Right hindlimb (tissue), 1 donor: ENCODE data around the gene MTG1.

ENCODE experiments used
- DNase-seq: peaks from one replicate; pipeline ENCODE4 v3.0.0-alpha.2; 2018

The MTG1 gene, protein sequence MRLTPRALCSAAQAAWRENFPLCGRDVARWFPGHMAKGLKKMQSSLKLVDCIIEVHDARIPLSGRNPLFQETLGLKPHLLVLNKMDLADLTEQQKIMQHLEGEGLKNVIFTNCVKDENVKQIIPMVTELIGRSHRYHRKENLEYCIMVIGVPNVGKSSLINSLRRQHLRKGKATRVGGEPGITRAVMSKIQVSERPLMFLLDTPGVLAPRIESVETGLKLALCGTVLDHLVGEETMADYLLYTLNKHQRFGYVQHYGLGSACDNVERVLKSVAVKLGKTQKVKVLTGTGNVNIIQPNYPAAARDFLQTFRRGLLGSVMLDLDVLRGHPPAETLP

DNA sequence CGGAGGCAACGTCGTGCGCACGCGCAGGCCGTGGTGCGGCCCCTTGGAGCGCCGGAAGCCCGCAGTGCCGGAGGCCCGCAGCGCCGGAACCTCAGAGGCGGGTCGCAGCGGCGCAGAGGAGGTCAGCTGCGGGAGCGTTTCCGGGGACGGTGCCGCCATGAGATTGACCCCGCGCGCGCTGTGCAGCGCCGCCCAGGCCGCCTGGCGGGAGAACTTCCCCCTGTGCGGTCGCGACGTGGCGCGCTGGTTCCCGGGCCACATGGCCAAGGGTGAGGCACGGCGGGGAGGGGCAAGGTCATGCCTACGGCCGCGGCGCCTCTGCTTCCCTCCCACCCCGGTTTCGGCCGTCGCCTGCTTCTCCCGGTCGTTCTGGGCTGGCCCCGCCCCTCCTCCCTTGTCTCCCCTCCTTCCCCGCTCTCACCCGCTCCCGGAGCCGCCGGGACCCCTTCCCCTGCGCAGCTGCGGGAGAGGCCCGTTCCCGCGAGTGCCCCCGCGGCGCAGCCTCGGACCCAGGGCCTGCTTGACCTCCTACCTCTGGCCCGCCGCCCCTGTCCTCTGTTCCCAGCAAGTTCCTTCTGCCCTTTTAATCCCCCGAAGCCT lies at the start of gene MTG1:
TSS of gene MTG1 (plus strand) at position 94 of the 600 bp plus-strand sequence. CDS start at position 158, 64 bp downstream.
- DNase-seq = peak; percentile 97

DNA sequence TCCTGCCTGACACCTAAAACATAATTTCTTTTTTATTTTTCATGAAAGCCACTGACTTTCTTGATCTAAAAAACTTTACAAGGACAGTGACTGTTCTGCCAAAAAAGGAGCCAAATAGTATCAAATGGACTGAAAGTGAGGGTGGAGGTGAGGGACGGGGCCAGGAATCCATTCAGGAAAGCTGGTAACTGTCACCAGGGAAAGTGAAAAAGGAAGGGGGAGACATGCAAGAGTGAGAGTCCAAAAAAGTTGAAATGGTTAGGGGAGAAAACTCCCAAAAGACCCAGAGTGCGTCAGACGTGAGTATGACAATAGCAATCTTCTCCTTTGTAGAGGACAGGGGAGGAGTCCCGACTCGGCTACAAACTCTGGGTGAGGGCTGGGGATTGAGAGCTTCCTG lies 49.7 kb upstream of the MTG1 start:
- no peak for DNase-seq

DNA sequence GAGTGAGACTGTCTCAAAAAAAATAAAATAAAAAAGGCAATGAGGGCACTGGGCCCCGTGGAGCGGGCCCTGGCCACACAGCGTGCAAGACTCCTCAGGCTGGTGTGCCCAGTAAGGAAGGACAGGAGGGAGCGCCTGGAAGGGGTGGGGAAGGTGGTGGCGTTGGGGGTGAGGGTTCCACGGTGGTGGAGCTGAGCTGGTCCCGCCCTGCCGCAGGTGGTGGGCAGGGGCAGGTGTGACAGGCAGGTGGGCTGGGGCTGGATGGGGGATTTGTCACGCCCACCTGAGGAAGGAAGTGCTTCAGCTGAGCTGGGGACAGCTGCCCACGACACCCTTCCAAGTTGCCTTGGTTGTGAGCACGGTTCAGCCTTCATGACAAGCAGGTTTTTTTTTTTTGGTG lies 47.5 kb upstream of the MTG1 start:
- DNase-seq = no peak

DNA sequence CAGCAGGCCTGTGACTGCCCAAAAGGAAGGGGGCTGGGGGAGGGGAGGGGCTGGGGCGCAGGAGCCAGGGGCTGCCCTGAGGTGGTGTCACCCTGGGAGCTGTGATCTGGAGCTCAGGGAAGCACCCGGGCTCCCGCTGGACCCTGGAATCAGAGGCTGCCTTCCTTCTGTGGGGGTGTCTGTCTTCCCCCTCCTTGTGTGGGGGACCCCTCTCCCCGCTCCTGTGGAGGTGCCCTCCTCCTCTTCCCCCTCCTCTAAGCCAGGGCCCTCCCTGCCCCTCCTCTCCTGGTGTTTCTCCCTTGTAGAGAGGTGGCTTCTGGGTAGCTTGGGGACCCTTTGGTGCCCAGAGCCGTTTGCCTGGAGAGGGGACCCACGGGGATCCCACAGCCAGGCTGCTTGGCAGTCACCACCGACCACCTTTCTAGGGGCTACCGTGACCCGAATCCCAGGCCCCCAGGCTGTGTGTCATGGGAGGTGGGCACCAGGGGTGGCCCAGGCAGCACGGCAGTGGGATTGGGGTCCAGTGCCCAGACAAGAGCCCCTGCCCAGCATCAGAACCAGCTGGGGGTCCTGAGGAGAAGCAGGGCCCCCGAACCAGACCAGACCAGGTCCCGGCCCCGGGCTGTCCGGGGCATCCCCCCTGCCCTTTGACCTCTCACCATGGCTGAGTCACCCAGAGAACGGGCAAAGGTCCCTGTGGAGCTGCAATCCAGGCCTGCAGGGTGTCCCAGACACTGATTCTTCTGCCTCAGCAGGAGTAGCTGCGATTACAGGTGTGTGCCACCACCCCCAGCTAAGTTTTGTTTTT lies 46.0 kb upstream of the MTG1 start:
- DNase-seq = no peak

DNA sequence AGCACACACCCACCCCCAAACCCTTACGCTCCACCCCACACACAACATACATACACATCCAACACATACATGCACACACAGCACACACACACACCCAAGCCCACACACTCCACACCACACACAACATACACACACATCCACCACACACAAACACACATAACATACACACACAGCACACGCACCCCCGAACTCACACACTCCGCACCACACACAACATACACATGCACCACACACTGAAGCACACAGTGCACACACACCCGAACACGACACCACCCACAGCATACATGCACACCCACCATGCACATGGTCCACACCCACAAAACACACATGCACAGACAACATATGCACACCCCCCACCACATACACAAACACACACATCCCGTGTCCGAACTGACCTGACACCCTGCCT lies 44.8 kb upstream of the MTG1 start:
- no peak for DNase-seq

DNA sequence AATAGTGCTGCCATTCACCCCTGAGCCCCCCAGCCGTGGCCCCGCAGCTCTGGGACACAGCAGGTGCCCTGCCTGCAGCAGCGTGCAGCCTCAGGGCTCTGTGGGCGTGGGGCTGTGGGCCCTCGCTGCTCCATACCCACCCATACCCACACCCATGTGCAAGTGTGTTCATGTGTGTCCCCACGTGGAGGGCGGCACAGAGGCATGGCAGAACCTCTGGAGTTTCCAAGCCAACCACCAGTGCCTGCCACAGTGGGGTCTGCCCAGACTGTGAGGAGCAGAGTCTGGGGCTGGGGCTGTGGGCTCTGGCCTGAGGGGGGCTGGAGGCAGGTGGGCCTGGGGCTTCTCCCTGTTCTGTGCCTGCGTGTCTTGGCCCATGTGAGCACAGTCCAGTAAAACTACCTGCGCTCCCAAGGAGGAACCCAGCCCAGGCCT lies 44.4 kb upstream of the MTG1 start:
- DNase-seq = no peak

DNA sequence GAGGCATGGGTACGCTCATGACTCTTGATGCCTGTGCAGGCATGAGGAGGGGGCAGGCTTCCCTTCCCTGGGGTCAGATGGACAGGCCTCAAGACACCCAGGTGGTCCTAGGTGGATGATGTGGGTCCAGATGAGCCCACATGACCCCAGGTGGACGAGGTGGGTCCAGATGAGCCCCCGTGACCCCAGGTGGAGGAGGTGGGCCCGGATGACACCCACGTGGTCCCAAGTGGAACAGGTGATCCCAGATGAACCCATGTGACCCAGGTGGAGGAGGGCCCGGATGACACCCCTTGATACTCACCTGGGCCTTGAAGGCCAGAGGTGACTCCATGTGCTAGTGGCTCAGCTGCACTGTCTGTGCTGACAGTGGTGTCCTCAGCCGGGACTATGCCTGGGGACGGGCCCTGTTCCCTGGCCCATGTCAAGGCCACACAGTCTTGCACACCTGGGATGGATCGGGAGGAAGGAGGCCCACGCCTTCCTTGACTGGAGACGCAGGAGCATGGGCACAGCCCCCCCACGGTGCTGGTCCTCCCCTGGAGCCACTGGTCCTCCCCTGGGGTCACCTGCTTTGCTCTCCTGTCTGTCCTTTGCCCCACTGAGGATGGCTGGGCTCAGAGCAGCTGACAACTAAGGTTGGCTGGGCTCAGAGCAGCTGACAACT lies 43.5 kb upstream of the MTG1 start:
- no peak for DNase-seq

DNA sequence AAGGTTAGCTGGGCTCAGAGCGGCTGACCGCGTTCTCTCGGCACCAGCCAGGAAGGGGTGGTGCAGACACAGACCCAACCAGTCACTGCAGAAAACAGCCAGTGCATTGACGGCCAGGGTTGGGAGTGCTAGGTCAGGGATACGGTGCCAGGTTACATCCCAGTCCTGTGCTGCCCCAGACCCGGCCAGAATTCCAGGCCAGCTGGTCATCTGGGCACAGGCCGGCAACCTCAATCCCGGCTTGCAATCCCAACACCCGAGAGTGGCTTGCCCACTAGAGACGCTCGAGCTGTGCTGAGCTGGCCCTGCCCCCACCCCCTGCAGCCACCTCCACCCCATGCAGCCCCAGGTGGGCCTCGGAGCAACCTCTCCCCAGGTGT lies 43.0 kb upstream of the MTG1 start:
- no peak for DNase-seq

DNA sequence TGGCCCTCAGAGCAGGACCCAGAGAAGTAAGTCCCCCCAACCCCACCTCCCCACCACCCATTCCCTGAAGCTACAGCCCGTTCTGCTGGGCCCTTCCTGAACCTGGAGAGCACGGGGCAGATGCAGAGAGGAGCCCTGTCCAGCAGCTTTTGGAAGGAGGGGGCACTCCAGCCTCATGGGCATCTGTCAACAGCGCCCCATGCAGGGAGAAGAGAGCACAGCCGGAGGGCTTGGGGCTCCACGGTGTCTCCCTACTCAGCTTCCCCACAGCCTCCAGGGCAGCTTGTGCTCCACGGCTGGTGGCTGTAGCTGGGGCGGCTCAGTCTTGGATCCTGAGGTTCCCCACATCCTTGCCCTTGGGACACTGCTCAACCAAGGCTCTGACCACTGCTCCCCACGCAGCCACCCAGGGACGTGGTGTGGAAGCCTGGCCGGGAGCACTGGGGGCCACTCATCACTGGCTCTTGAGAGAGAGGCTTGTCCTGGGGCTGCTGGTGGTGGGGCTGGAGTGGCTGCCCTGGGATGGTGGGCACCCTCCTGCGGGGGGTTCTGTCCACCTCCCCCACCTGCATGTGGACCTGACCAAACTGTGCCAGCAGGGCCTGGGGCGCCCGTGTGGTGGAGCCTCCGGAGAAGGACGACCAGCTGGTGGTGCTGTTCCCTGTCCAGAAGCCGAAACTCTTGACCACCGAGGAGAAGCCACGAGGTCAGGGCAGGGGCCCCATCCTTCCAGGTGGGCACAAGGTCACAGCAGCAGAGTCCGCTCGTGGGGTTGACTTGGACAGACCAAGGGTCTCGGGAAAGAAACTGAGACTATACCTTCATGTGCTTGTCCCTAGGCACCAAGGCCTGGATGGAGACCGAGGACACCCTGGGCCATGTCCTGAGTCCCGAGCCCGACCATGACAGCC lies 42.3 kb upstream of the MTG1 start:
- DNase-seq = no peak

DNA sequence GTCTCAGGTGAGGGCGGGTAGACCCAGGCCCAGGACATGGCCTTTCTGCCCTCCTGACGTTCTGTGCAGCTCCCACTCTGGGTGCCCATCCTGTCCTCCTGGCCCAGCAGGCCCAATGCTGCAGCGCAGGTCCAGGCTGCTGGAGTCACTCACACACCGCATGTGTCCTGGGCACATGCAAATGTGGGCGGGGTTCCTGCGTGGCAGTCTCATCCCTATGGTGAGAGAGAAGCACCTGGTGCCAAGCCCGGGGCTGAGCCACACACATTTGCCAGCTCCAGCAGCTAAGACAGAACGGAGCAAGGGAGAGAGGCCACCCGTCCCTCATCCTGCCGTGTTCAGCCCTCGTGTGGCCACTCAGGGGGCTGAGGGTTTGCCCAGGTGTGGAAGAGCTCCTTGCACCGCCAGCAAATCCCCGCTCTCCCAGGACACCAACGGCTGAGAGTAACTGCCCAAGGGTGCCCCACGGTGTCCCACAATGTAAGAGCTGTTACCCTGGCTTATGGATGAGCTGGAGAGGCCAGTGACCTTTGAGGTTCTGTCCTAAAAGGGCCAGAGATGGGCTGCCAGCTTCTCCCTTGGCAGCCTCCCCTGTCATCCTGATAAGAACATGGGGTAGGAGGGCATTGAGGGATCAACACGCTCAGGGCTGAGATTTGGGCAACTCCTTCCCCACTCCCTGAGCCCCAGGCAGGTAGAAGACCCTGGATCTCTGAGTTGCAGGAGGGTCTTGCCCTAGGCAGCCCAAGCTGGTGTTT lies 40.6 kb upstream of the MTG1 start:
- no peak for DNase-seq

DNA sequence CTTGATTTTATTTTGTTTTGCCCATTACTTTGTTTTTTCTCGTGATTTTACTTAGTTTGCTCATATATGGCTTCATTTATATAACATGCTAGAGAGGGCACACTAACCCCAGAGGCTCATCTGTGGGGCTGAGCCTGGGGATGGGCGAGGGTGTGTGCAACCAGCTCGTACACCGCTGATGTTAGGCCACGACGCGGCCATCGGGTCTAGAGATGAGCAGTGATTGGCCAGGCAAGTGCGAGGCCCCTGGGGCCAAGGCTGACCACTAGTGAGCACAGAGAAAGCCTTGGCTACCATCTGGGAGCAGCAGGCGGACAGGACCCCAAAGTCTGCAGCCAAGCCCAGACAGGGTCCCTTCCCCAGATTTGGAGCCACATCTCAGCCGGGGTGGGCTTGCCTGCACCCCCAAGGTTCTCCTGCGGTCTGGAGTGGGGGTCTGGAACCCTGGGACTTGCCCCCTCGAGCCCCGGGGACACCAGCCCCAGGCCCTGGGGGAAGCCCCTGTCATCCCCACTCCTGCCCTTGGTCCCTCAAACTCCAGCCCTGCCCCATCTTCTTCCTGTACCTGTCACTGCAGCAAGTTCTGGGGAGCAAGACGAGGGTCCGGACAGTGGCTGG lies 39.9 kb upstream of the MTG1 start:
- DNase-seq = no peak

DNA sequence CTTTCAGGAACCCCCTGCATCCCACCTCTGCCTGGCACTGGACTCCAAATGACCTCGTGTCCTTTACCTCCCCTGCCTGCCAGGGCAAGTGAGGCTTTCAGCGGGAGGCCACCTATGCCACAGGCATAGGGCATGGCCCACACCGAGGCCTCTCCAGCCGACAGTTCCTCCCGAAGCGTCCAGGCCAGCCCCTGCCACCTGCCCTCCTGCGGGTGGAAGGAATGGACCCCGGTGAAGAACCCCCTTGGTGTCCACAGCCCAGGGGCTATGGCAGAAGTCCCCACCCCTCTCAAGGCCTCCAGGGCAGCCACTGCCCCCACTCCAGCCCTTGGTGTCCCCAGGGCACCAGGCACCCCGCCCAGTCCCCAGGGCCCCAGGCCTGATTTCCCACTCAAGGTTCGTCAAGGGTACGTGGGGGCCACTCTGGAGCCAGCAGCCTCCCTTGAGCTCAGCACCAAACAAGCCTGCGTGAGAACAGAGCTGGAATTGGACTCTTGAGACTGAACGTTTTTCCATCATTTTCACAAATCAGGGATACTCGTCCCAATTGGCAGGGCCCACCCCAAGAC lies 39.2 kb upstream of the MTG1 start:
- DNase-seq = no peak

DNA sequence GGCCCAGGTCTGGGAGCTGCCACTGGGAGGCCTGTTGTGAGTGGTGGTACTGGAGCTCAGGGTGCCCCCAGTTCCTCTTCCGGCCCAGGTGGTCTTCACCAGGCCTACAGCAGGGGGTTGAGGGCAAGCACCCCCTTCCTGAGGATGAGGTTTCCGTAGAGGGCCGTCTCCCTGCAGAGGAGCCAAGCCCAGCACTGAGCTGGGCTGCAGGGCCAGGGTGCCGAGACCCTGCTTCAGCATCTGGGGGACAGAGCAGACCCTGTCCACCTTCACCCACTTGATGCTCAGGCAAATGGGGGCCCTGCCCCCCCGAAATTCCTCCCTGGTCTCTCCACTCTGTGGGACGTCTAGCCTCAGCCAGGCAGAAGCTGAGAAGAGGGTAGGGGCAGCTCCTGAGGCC lies 38.7 kb upstream of the MTG1 start:
- DNase-seq = no peak

DNA sequence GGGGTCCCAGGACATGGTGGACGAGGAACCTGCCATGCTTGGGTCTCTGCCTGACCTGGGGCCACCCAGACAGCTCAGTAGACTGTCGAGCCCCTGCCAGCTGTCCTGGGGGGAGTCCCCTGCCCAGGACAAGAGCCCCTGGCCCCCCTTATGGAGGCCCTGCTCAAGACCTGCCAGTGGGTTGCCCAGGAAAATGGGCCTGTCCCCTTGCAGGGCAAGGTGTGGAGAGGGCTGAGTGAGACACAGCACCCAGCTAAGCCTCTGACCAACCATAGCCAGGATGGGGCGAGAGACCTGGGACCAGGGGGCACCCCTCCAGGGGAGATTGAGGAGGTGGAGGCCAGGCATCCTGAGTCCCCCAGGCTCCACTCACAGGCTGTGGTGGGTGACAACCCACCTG lies 38.0 kb upstream of the MTG1 start:
- no peak for DNase-seq

DNA sequence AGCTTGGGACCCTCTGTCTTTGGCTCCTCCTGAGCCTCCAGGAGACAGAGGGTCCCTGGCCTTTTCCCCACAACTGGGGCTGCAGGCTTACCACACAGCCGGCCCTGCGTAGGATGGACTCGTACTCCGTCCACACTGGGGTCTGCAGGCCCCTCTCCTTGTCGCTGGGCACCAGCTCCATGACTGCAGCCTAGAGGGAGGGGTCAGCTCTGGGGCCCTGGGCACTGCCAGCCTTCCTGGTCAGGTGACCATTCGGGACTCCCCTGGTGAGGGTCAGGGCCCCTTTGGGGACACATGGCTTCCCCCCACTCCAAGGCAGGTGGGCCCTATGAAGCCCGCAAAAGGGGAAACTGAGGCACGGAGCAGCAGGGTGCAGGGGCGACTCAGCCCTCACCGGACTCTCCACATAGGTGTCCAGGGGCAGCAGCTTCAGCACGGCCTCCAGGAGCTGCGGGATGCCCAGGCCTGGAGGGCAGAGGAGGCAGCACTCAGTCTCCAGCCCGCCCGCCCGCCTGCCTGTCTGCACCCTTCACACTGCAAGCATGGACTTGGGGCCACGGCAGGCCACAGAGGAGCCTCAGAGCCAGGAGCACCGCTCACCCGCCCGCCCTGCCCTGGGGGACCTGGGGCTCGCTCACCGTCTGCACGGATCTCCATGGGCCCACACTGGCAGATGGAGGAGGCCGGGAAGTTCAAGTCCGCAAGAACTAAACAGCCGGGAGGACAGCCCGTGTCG lies 37.2 kb upstream of the MTG1 start:
- no peak for DNase-seq

DNA sequence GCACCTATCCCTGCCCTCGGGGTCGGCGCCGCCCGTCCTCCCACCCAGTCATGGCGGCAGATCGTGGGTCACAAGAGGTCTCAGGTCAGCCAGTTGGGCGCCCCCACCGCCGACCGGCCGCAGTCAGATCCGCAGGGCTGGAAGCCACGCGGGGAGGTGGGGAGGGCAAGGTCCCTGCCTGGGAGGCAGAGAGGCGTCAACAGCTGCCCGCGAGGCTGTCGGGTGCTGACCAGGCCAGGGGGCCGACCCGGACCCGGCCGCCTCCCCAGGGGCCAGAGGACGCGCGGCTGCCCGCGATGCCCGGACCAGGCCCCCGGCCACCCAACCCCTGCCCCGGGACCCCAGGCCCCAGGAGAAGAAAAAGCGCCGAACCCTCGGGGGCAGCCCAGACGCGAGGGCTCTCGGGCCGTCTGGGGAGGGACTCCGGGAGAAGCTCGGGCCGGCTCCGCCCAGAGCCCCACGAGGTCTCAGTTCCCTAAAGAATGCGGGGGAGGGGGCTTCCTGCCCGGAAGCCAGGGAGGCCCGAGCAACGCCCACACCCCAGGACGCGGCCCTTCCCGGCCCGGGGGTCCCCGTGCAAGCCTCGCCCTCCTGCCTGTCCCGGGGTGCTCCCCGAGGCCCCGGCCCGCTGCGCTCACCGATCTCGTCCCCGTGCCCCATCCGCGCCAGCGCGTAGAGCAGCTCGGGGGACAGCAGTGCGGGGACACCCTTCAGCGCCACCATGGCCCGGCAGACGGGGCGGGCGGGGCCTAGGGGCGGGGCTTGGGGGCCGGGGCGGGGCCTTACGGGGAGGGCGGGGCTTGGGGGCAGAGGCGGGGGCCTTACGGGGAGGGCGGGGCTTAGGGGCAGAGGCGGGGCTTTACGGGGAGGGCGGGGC lies 36.4 kb upstream of the MTG1 start, which contains the start of gene FUOM:
TSS of gene FUOM (minus strand) at position 735 of the 877 bp plus-strand sequence. CDS start at position 723, 12 bp downstream.
- peak; percentile 62 for DNase-seq

DNA sequence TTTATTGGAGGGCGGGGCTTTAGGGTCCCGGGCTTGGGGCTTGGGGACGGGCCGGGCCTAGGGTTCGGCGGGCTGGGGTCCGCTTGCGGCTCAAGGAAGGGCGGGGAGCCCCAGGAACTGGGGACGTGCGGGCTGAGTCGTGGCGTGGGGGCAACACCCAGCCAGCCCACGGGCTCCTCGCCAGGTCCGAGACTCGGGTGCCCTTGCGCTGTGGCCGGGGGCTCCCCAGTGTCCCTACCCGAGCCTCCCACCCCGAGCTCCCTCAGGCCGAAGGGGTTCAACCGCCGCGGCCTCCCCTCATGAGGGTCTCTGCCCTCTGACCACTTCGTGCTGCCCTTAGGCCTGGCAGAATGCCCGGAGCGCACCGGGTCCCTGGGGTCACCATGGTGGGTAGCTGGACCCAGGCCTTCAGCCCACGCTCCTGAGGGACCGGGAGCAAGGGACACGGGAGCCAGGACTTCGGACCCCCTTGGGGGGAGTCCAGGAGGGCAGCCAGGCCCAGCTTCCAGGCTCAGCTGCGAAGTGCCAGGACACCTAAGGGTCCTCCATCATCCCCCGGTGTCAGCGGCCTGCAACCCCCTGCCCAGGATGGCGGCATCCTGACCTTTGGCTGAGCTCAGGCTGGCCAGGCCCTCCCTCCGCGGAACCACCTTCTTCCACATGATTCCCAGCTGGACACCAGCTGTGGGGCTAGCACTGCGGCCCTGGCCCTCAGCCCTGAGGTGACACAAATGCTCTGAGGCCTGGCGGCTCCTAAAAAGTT lies 35.6 kb upstream of the MTG1 start:
- no peak for DNase-seq

DNA sequence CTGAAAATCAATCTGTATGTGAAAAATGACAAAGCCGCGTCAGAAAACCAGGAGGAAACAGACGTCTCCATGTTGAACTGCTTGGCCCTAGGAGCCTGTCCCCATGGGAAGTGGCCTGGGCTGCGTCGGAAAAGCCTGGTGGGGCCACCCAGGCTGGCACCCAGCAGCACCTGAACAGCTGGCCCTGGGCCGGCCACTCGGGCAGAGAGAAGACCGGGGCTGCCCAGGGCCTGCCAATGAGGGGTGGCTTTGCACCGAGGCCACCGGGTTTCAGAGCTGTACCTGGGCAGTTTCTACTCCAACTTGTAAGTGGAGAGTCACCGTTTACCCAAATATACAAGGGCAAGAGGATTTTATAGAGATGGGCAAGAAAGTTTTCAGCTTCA lies 35.0 kb upstream of the MTG1 start:
- DNase-seq = no peak
